ENCODE results near the gene PHLDB1. TPM values are rescaled to one million over a fixed set of nuclear protein-coding genes. Genes with fewer than 3 reads are reported as not detected.

The PHLDB1 gene
- polyA plus RNA-seq, 3 donors, result 0.17 TPM; not detected in 2

DNA sequence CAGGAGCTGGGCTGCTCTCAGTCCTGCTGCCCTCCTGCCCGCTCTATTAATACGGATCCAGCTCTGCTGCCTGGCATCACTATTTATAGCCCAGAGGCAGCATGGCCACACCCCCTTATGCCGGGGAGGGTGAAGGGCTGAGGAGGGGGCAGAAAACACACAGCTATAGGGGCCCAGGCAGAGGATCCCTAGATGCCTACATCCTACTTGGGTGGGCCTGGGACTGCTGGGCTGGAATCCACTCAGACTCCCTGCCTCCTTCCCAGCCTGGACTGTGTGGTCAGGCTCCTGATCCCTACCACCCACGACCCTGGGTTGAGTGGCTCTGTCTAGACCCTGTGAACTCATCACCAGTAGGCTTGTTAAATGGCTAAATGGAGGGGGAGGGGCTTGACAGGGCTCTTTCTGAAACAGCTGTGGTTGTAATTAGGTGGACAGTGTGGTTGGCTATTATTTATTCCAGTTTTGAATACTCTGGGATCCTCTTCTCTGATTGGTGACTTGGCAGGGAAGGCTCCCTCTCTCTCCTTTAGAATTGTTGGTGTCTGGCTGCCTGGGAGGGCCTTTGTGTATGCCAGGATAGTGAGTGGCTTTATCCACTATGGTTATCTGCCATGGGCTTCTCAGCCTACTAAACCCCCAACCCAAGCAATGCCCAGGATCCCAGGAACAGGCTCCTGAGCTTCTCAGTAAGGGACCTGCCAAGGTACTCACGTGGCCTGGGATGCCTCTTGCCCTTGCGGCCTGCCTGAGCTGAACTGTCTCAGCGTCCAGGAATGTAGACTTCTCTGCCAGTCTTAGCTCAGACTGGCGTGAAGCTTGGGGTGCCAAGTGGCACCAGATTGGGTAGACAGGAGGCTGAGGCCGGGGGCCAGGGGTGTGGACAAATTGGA lies 15.2 kb downstream of the PHLDB1 start:
- H3K4me1 ChIP-seq (ENCODE audit: control insufficient read depth in 1 of 2, insufficient read depth in 2 of 2, low read length in 2 of 2), result peaks cover 14 to 20% of the 10 kb centered on the region in 2 donors
- TF ChIP-seq, protein P1, sequence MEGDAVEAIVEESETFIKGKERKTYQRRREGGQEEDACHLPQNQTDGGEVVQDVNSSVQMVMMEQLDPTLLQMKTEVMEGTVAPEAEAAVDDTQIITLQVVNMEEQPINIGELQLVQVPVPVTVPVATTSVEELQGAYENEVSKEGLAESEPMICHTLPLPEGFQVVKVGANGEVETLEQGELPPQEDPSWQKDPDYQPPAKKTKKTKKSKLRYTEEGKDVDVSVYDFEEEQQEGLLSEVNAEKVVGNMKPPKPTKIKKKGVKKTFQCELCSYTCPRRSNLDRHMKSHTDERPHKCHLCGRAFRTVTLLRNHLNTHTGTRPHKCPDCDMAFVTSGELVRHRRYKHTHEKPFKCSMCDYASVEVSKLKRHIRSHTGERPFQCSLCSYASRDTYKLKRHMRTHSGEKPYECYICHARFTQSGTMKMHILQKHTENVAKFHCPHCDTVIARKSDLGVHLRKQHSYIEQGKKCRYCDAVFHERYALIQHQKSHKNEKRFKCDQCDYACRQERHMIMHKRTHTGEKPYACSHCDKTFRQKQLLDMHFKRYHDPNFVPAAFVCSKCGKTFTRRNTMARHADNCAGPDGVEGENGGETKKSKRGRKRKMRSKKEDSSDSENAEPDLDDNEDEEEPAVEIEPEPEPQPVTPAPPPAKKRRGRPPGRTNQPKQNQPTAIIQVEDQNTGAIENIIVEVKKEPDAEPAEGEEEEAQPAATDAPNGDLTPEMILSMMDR (IDR thresholded peaks at IDR 0.05), result no peak
- H3K9me3 ChIP-seq (replicated peaks in 1 of 2; ENCODE audit: control insufficient read depth in 1 of 2, insufficient read depth in 1 of 2, low read length in 2 of 2), result no peaks in the 10 kb centered on the region
- no peaks in the 10 kb centered on the region for H3K79me2 ChIP-seq (ENCODE audit: insufficient read depth, low read length)
- peaks cover 24% of the 10 kb centered on the region for H3K4me1 Mint-ChIP-seq
- H3K4me2 ChIP-seq (replicated peaks; ENCODE audit: extremely low read depth, low read length, poor library complexity, severe bottlenecking), result no peak overlapping the region
- WGBS (ENCODE audit: insufficient coverage), result 87% methylated on average over 6 of the region's 9 CpGs
- peaks cover 5 to 14% of the 10 kb centered on the region in 2 donors for H3K27me3 ChIP-seq (ENCODE audit: control insufficient read depth in 2 of 2, insufficient read depth in 2 of 2, low read length in 2 of 2)
- DNase-seq, result no peak
- H3K27me3 Mint-ChIP-seq (ENCODE audit: low read depth in 3 of 3), result peaks cover 18 to 31% (median 24%) of the 10 kb centered on the region in 3 donors
- peaks cover 0 to 4% (median 0%) of the 10 kb centered on the region in 7 donors for H3K9me3 Mint-ChIP-seq
- H3K36me3 Mint-ChIP-seq, result no peaks in the 10 kb centered on the region
- intact Hi-C loops (cut with micrococcal nuclease), result no loop called here
- H3K27ac Mint-ChIP-seq, result peak overlapping the region in 1 of 7 donors; percentile 3
- no peak overlapping the region for H3K4me3 Mint-ChIP-seq
- H3K27ac ChIP-seq (ENCODE audit: low read depth in 1 of 2, low read length in 2 of 2), result no peak overlapping the region
- no peaks in the 10 kb centered on the region for H4K20me1 ChIP-seq (ENCODE audit: insufficient read depth, low read length)
- H2AFZ ChIP-seq (ENCODE audit: insufficient read depth, low read depth, low read length, poor library complexity, severe bottlenecking), result no peak overlapping the region
- no peaks in the 10 kb centered on the region for H3K36me3 ChIP-seq (replicated peaks in 1 of 2; ENCODE audit: control insufficient read depth in 1 of 2, insufficient read depth in 2 of 2, low read length in 2 of 2)
- no peak overlapping the region for H3K4me3 ChIP-seq (replicated peaks in 1 of 3; ENCODE audit: low read depth in 2 of 3, low read length in 3 of 3)
- no peak overlapping the region for H3K9ac ChIP-seq (ENCODE audit: insufficient read depth, low read length, poor library complexity, severe bottlenecking)

DNA sequence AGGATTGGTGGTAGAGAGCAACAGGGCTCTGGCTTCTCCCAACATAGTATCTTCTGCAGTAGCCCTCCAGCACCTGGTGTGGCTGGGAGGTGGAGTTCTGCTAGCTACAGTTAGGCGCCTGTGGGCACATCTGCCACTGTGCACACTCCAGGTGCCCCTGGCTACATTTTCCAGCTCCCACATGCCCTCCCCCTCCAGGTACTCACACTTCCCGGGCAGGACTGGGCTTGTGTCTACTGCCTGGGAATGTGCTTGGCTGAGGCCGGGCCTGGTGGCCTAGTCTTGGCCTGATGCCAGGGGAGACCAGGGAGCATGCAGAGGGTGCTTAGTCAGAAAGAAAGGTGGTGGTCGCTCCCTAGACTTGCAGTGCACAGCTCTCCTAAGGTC lies 15.8 kb downstream of the PHLDB1 start:
- TF ChIP-seq, protein P1 (IDR thresholded peaks at IDR 0.05), result no peak
- H3K4me1 Mint-ChIP-seq, result peaks cover 24% of the 10 kb centered on the region
- peaks cover 15 to 26% (median 24%) of the 10 kb centered on the region in 3 donors for H3K27me3 Mint-ChIP-seq (ENCODE audit: low read depth in 3 of 3)
- Histone ChIP-seq H3K36me3 (replicated peaks in 1 of 2; ENCODE audit: control insufficient read depth in 1 of 2, insufficient read depth in 2 of 2, low read length in 2 of 2) (no peaks in the 10 kb centered on the region), H3K27ac (ENCODE audit: low read depth in 1 of 2, low read length in 2 of 2) (no peak overlapping the region), H3K4me2 (replicated peaks; ENCODE audit: extremely low read depth, low read length, poor library complexity, severe bottlenecking) (no peak overlapping the region), H4K20me1 (ENCODE audit: insufficient read depth, low read length) (no peaks in the 10 kb centered on the region), H3K27me3 (ENCODE audit: control insufficient read depth in 2 of 2, insufficient read depth in 2 of 2, low read length in 2 of 2) (peaks cover 5 to 14% of the 10 kb centered on the region in 2 donors), H2AFZ (ENCODE audit: insufficient read depth, low read depth, low read length, poor library complexity, severe bottlenecking) (no peak overlapping the region), H3K4me3 (replicated peaks in 1 of 3; ENCODE audit: low read depth in 2 of 3, low read length in 3 of 3) (no peak overlapping the region), H3K4me1 (ENCODE audit: control insufficient read depth in 1 of 2, insufficient read depth in 2 of 2, low read length in 2 of 2) (peaks cover 14 to 20% of the 10 kb centered on the region in 2 donors), H3K79me2 (ENCODE audit: insufficient read depth, low read length) (no peaks in the 10 kb centered on the region), H3K9me3 (replicated peaks in 1 of 2; ENCODE audit: control insufficient read depth in 1 of 2, insufficient read depth in 1 of 2, low read length in 2 of 2) (no peaks in the 10 kb centered on the region), H3K9ac (ENCODE audit: insufficient read depth, low read length, poor library complexity, severe bottlenecking) (no peak overlapping the region)
- peaks cover 0 to 4% (median 0%) of the 10 kb centered on the region in 7 donors for H3K9me3 Mint-ChIP-seq
- H3K27ac Mint-ChIP-seq, result no peak overlapping the region
- no peaks in the 10 kb centered on the region for H3K36me3 Mint-ChIP-seq
- DNase-seq, result no peak
- H3K4me3 Mint-ChIP-seq, result no peak overlapping the region
- intact Hi-C loops (cut with micrococcal nuclease), result no loop called here
- 95% methylated on average over 3 of the region's 4 CpGs for WGBS (ENCODE audit: insufficient coverage)

Measured in CD14-positive monocyte (primary cell).